GM10248 (cell line): ENCODE data around the gene ABLIM1.

Experiments
- CTCF ChIA-PET: fragments of 300-600 bp; sonication (Branson Sonifier 250); formaldehyde crosslinking; extraction: SDS; loops from one replicate; lab custom pipeline; 2021; ENCODE audit warnings: antibody characterized with exemption; lab: Yijun Ruan, JAX
- POLR2A ChIA-PET: fragments of 350-650 bp; sonication (Branson Sonifier 250); formaldehyde crosslinking; extraction: SDS; loops from one replicate; lab custom pipeline; 2020; ENCODE audit warnings: antibody characterized with exemption; lab: Yijun Ruan, JAX
- DNase-seq: peaks from one replicate; pipeline ENCODE4 v3.0.0; 2012; ENCODE audit errors: extremely low spot score
- TF ChIP-seq, protein P1 (sequence below): IDR thresholded peaks from 2 replicates; pipeline ENCODE4 v1.5.1; 2012; ENCODE audit warnings: mild to moderate bottlenecking, low read depth; ENCODE audit errors: extremely low read depth, missing control alignments, control extremely low read depth

The ABLIM1 gene

GRCh38 chr10:114682532-114682931, 24.5 kb upstream of the ABLIM1 start:
- POLR2A ChIA-PET, result no interaction called here
- TF ChIP-seq, protein P1, sequence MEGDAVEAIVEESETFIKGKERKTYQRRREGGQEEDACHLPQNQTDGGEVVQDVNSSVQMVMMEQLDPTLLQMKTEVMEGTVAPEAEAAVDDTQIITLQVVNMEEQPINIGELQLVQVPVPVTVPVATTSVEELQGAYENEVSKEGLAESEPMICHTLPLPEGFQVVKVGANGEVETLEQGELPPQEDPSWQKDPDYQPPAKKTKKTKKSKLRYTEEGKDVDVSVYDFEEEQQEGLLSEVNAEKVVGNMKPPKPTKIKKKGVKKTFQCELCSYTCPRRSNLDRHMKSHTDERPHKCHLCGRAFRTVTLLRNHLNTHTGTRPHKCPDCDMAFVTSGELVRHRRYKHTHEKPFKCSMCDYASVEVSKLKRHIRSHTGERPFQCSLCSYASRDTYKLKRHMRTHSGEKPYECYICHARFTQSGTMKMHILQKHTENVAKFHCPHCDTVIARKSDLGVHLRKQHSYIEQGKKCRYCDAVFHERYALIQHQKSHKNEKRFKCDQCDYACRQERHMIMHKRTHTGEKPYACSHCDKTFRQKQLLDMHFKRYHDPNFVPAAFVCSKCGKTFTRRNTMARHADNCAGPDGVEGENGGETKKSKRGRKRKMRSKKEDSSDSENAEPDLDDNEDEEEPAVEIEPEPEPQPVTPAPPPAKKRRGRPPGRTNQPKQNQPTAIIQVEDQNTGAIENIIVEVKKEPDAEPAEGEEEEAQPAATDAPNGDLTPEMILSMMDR, result no peak
- CTCF ChIA-PET, result interaction anchor here (1.3 kb wide), 1 partner anchor 14 kb away, joined by 5 read pairs; no protein-coding TSS in a partner anchor
- no peak for DNase-seq

GRCh38 chr10:114682121-114682520, 24.0 kb upstream of the ABLIM1 start:
- DNase-seq, result no peak
- CTCF ChIA-PET, result interaction anchor here (1.3 kb wide), 1 partner anchor 14 kb away, joined by 5 read pairs; no protein-coding TSS in a partner anchor
- TF ChIP-seq, protein P1, result no peak
- POLR2A ChIA-PET, result no interaction called here

DNA sequence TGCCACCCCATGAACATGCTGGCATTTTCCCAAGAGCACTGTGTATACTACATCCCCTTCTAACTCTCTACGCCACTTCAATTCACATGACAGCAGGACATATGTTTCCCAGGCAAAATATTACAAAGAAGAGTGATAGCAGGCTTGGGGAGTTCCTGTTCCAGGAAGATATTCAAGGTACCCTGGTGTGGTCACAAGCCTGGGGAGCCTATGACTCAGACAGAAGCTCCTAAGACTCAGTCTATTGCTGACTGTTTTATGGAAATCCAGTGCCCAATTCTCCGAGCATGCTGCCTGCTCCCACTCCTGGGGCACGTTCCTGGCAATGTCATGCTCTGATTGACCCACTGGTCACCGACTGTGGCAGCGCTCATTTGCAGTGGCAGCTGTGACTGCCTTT, 23.5 kb upstream of the ABLIM1 start:
- DNase-seq, result no peak
- ChIA-PET POLR2A (no interaction called here), CTCF (interaction anchor here (1.2 to 1.3 kb wide), 2 partner anchors 13 to 210 kb away, joined by 3 to 5 read pairs; no protein-coding TSS in a partner anchor)
- TF ChIP-seq, protein P1, result no peak

GRCh38 chr10:114680543-114681117, 22.6 kb upstream of the ABLIM1 start:
- CTCF ChIA-PET, result interaction anchor here (1.2 kb wide), 1 partner anchor 209 kb away, joined by 3 read pairs; no protein-coding TSS in a partner anchor
- no peak for DNase-seq
- POLR2A ChIA-PET, result no interaction called here
- TF ChIP-seq, protein P1, result no peak

GRCh38 chr10:114679552-114679951, 21.5 kb upstream of the ABLIM1 start:
- TF ChIP-seq, protein P1, result no peak

GRCh38 chr10:114678820-114679219, 20.7 kb upstream of the ABLIM1 start:
- DNase-seq, result no peak
- POLR2A ChIA-PET, result no interaction called here
- TF ChIP-seq, protein P1, result no peak
- CTCF ChIA-PET, result interaction anchor here (1.7 kb wide), 1 partner anchor 11 kb away, joined by 4 read pairs; no protein-coding TSS in a partner anchor

More at GRCh38 chr10:114679552-114679951, 21.5 kb upstream of the ABLIM1 start:
- ChIA-PET POLR2A (no interaction called here), CTCF (no interaction called here)
- no peak for DNase-seq
